GM18868 (cell line): ENCODE measurements around the gene HAND2.

Source experiments
- ATAC-seq: cut with Tn5 transposase; IDR thresholded peaks from one replicate; pipeline ENCODE4 v1.9.1; 2021; ENCODE audit warnings: mild to moderate bottlenecking, moderate library complexity; ENCODE audit not compliant: unreplicated experiment

HAND2 gene

DNA sequence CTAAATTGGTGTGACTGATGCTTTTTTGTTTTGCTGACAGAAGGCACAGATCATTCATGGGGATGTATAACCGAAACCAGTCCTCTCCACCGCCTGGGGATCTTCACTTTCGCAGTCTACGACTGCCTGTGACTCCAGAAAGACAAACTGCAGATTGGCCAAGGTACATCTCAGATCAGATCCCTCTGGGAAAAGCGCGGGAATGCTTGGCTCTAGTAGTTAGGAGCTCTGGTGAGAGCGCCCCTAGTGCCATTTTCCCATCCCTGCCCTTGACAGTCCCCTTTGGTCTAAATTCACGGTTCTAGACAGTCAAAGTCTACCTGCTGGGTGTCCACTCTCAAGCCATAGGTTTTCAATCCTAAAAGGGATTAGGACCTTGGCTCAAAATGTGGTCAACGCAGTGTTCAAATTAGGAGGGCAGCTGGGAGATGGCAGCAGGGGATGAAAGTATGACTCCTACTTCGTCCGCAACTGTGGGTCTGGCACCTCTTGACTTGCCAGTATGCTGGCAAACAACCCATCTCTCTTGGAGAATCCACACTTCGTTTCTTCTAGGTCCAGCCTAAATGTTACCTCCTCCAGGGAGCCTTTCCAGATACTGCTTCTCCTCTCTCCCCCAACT, 6.9 kb upstream of the HAND2 start:
- no peak for ATAC-seq

DNA sequence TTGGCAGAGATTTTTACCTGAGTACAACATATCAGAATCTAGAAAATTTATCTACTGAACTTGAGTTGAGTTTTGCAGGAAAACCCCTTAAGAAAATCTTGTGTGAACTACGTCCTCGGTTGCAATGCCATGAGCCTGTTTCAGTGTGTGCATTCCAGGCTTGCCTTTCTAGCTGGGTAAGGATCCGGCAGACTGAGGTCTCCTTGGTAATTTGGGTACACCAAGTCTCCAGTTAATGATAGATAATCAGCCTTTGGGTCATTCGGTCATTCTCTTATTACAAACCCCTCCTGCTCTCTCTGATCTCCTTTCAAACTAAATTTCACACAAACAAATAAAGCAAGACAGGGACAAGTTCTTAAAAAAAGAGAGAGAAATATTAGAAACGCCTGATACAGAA, 5.9 kb upstream of the HAND2 start:
- ATAC-seq = no peak

DNA sequence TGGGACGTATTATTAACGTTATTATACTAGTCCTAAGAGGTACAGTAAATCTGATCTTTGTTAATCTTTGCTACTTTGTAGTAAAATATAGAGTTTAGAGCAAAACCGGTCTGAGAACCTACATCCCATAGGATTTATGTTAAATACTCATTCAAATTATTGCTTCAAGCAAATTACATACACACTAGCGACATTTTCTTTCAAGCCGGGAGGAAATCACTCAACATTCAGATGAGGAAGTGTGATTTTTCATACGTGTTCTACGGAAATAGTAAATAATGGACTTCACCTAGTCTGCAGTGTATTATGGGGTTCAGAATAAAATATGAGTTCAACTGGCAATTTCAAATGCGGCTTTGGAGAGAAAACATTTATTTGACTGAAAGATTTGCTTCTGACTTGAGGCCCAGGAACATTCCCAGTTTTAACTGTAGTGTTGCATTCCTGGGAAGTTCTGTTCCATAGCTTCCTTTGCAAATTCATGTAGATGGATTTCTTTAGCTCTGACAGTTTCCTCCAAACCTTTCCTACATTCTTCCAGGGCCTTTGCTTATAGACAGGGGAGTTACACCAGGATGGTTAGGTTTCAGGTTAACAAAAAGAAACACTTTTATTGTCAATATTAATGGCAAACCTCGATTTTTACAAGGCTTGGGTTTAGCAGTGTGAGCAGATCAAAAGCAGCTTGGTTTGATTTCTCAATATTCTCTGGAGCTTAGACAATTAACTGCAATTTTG, 5.3 kb upstream of the HAND2 start:
- ATAC-seq = no peak

DNA sequence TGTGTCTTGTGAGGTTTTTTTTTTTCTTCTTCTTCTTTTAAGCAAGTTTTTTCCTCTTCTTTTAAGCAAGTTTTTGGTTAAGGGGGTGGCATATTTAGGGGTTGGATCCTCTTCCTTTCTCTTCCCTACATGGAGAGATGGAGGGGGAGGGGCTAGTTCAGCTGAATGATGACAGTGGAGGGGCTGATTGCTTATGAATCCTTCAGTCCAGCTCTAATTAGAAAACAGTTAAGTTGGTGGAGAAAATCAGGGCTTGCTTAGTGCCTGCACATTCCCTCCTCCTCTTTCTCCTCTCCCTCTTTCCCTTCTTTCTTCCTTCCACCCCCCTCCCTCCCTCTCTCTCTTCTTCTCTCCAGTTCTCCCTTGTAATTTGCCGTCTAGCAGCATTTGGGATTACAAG, 4.4 kb upstream of the HAND2 start:
- no peak for ATAC-seq

DNA sequence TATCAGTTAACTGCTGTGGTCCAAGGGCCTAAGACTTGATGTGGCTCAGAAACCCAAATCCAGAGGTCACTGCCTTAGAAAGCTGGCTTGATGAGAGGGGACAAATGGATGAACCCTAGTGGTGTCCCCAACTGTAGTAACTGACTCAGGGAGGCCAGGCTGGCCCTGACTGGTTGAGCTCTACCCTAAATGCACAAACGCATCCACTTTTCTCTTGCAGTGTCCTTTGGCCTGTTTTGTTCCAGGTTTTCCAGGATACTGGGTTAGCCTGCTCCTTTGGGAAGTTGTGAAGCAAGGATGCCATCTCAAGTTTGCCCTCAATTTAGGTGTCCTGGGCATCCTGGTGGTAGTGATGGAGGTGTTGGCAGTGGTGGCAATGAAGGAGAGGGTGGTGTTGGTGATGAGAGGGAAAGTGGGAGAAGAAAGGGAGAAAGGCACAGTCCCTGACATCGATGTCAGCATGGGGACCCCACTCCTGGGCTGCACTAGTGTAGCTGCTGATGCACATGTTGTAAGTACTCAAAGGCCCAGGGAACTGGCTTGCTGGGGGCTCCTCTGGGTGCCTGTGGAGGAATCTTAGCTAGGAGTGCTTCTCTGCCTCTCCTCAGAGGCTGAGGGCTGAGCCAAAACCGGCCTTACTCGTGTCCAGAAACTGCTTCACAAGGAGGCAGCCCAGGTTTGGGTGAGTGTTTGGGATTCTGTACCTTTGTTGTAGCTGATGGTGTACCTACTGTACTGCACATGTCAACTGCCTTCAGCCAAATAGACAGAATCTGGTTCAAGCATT, 2.9 kb upstream of the HAND2 start:
- no peak for ATAC-seq

DNA sequence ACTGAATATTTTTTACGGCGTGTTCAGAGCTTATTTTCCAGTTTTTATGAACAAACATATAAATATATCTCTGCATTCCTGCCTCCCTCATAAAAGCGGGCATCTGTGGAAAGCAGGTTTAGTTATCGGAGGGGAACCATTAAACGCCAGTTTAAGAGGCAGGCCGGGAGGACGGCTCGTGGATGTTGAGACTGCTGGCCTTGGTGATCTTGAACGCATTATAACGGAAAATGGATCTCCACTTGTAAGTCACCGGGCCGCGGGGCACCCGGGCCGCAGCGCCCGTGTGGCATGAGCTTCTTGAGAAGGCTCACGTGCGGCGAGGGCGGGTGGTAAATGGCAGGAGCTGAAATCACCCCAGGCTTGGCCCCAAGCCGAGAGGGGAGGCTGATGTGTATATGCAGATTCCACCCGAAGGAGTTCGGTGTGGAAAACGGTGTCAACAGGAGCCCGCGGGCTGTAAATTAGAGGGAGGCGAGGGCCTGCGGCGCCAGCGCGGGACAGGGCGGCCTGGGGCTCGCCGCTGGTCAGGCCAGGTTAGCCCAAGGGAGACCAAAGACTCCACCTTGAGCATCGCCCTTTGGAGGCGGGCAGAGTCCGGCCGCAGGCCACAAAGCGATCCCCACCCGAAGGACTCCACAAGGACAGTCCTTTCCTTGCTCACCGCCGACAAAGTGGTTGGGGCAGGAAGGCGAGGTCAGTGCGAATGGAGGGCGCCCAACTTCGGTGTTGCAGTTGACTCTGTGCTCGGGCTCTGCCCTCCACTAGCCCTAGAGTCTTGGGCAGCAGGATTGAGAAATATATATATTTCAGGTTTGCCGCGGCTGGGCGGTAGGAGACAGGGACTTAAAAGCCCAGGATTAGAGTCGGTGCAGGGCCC, 1.3 kb upstream of the HAND2 start:
- no peak for ATAC-seq

DNA sequence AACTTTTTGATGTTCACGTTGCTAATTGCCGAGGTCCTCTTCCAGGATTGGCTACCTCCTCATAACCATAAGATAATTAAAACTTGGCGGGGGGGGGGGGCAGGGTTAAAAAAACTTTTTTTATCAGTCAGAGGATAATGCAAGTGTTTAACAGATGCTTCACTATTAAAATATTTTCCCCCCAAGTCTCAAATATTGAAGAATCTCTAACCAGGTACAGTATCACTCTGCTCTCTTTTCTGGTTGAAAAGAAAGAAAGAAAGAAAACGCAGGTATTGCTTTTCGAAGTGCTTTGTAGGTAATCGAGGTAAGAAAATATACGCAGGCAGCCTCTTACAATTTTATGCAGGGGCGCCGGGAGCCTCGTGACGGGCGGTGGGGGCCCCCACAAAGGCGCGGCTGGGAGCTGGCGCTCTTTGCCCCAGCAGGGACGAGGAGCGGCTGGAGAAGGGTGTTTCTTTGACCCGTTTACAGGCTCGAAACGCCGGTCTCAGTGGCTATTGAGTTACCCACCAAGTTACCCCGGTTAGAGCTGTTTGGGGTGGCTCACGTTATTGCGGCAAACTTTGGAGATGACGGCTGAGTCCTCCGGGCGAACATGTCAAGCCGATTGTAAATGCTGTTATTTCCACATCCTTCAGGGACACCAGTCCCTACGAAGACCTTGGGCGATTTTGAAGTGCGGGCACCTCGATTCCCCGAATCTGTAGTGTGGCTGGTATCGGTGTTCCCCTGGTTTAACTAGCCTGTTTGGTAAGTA, 477 bp upstream of the HAND2 start:
- no peak for ATAC-seq

DNA sequence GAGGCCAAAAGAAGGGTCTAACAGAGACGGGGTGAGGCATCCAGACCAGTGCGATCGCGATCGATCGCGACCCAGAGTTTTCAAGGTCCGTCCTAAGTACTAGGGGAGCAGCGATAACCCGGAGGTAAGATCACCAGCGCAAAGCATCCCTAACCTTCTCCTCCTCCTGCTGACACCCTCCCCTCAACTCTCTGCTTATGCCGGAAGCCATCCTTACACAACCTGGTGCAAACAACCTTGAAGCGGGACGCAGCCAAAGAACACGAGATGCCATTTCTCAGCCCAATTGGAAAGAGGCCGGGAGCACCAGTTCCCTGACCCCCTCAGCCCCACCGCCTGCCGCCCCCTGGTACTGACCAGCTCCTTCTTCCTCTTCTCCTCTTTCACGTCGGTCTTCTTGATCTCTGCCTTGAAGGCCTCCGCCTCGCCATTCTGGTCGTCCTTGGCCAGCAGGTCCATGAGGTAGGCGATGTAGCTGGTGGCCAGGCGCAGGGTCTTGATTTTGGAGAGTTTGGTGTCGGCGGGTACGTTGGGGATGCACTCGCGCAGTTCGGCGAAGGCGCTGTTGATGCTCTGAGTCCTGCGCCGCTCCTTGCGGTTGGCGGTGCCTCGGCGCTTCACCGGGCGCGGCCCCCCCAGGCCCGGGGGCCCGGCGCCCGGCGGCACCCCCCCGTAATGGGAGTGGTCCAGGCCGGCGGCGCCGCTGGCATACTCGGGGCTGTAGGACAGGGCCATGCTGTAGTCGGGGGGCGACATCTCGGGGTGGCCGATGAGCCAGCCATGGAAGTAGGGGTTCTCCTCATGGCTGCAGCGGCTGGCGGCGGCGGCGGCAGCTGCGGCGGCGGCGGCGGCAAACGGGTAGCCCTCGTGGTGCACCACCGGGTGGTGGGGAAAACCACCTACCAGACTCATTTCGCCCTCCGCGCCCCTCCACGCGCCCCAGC, 1.4 kb downstream of the HAND2 start:
- ATAC-seq = peak; percentile 23

DNA sequence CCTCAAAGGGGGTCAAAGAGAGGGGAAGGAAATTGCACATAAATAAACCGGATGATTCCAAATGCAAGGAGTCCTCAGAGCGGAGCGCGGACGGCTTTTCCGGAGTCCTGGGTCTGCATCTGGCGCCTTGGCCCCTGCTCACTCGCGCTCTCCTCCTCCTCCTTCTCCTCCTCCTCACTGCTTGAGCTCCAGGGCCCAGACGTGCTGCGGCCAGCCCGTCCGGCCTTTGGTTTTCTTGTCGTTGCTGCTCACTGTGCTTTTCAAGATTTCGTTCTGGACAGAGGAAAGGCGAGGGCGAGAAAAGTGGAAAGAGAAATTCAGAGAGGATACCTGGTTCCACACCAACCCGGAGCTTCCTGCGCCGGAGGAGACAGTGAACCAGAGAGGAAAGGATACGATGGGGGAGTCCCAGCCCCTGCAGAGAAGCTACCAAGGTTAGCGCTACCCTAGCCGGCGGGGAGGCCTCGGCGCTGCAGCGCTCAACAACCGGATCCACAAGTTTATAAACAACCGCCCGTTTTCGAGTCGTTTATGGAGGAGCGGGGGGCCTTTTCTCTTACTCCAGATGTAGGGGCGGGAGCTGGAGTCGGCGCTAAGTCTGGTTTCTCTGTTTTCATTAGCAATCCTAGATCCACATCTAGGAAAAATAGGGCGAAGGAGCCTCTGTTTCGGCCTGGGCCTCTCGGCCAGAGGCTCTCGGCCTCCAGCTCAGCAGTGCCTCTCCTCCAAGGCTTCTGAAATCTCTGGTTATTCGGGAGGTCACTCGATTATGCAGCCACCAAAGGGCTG, 2.7 kb downstream of the HAND2 start:
- no peak for ATAC-seq

DNA sequence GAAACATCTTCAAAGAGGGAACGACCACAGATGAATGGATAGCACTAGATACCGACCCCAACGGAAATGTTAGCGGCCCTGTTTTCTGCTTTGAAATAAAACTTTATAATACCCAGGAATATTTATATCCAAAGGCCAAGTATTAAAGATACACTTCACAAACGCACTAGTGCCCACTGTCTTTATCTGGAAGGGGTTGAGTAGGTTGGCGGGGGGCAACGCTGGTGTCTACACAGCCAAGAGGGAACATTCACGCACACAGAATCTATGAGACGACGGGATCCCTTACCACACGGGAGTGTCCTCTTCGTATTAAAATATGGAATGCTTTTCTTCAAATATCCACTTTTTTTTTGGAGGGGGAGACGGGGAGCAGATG, 3.3 kb downstream of the HAND2 start:
- ATAC-seq = no peak

DNA sequence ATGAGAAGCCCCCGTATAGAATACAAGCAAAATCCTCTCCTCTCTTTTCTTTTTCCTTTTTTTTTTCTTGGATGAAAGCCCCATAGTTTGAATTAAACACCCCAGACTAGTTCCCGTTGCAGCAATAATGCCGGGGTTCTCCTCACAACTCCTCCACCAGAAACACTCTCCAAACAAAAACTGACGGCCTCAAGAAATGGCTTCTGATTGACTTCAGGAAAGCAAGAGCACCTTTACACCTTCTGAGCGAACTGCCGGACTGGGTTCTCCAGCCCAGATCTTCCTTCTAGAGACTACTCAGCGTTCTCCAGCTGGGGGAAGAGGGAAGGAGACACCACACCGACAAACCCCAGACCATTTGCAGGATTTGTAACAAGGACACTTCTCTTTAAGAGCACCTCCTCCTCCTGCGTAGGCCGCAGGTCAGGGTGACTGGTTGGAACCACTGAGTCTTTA, 4.0 kb downstream of the HAND2 start:
- ATAC-seq = no peak

DNA sequence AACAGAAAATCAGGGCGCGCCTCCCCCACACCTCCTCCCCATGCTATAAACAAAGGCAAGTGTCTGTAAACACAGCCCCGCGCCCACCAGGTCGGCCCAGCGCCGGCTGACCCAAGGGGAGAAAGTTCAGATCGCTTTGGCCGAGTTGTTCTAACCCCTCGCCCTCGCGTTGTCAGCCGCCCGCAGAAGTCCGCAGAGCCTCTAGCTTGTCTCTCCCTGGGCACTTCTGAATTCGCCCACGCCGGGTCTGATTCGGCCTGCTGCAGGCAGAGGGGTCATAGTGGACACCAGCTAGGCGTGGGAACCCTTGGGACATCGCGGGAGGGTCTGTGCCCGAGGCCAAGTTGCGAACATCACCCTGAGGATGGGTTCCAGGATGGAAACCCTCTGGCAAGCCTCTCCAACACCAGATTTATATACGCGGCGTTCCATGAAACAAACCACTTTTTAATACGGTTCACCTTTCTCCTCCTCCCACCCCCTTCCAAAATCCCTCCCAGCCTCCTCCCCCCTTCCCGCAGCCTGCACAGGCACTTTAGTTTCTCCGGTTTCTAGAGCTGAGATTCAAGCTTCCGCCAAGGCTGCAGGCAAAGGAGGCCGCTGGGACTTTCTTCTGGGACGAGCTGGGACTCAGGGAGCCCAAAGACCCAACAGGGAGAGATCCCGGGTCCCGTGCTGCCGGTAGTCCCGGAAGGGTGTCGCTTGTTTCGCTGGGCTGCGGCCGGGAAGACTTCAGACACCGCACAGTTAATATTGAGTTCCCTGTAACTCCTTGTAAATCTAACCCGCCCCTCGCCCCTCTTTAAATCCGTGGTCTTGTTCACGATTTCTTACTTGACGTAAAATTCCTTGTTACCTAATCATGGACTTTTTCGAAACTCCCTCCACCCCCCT, 4.7 kb downstream of the HAND2 start:
- ATAC-seq = no peak

DNA sequence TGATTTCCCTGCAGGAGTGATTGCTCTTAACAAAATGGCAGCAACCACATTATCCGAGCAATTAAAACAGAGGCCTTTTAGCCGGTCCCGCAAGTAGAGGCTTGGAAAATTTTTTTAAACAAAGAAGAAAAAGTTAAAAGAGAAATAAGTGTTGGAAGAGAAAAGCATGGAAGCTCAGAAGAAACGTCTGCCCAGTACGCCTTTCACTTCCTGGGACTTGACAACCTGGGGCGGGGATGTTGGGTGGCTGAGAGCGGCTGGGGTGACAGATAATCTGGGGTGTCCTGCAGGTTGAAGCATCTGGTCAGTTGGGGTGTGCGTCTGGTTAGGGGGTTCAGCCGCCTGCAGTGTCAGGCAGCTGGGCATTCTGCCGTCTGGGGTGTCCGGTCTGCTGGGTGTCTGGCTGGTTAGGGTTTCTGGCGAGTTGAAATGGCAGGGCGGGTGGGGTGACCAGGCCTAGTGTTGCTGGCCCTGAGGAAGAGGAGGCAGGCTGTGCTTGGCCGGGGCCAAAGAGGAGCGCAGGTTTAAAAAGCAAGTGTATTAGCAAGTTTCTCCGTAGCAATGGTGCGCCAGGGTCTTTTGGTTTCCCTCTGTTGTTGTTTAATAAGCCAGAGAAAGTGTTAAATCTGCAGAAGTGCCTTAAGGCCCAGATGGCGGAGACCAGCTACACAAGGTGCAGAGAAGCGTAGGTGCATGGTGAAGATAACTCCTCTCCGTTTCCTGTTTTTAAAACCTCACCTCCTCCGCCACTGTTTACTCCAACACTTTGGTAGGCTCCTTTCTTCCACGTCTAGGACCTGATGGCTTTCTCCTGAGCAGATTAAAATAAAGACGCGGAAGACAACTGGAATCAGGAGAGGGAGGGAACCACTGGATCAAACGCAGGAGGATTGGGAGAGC, 5.6 kb downstream of the HAND2 start:
- peak; percentile 27 for ATAC-seq

DNA sequence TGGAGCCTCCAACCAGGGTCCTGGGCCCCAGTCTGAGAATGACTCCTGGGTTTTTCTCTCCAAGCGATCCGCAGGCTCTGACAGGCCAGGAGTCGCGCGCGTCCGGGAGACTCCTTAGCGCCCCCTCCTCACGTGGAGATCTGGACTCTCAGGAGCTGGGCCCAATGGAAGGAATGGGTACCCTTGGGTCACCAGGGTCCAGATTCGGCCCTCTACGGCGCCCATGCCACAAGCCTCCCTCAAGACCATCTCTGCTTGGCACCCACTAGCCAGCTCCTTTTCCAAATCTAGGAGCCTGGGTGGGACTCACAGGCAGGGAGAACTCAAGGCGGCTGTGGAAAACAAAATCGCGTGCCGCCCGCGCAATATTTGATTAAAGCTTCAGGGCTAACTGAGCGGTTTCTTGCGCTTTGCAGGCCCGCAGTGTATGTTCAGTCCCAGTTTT, 7.1 kb downstream of the HAND2 start:
- no peak for ATAC-seq

DNA sequence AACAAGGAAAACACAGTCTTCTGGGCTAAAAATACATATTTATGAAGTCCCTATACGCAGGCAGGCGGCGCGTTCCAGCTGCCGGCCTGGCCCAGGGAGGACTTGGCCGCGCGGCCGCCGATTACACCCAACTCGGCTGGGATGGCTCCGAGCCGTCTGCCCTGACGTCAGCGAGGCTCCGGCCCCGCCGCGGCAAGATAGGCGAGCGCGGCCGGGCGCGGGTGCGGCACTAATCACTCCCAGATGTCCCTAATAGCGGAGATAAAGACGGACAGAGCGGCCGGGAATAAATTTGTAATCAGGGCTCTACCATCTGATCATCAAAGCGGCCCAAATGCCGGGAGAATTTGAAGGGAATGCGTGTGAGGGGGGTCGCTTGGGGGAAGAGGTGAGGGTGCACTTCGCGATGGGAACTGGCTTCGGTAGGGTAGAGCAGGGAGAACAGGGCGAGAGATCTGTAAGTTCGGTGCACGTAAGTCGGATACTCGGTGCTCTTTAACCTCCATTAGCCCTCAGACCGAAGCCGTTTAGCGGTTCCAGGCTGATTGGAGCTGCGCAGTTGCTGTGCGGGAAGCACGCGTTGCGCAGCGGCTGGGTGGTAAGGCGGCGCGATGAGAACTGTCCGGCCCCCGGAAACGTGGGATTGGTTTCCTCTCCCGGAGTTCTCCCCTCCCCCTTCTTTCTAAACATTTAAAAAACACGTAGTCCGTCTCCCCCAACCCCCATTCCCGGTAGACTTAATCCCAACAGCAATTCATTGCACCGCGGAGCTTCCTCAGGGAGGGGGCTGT, 7.7 kb downstream of the HAND2 start:
- no peak for ATAC-seq
